Fibroblast of the aortic adventitia (primary cell): ENCODE results near the gene IARS1. TPM values are rescaled to one million over a fixed set of nuclear protein-coding genes. Genes with fewer than 3 reads are reported as not detected.

Experiments used
- DNase-seq: peaks from one replicate; pipeline ENCODE4 v3.0.0-alpha.2; 2010; ENCODE audit warnings: low read depth
- H3K4me3 ChIP-seq: 2 replicates; pipeline ENCODE4 v1.5.1; 2011; ENCODE audit warnings: low read depth, mild to moderate bottlenecking, control low read depth, low read length, moderate library complexity
- CTCF ChIP-seq: IDR thresholded peaks from 2 replicates; pipeline ENCODE4 v1.5.1; 2011; ENCODE audit warnings: mild to moderate bottlenecking, low read length, control low read depth, inconsistent platforms; ENCODE audit not compliant: insufficient read depth
- total RNA-seq: library from RNA; depleted of rRNA; stranded (reverse); fragments of >200 nt; gene quantifications from 2 replicates; pipeline ENCODE4 v1.2.3, GENCODE V29; 2012; ENCODE audit warnings: low replicate concordance

IARS1 gene
- total RNA-seq, 1 donor, result 482 TPM

GRCh38 chr9:92313624-92314012 is 20.1 kb upstream of the IARS1 start:
- TF ChIP-seq CTCF, result no peak
- no peak for DNase-seq
- H3K4me3 ChIP-seq, result no peak overlapping the region

GRCh38 chr9:92312887-92313623 is 19.6 kb upstream of the IARS1 start:
- no peak overlapping the region for H3K4me3 ChIP-seq
- no peak for TF ChIP-seq CTCF
- peak; percentile 39 for DNase-seq

DNA sequence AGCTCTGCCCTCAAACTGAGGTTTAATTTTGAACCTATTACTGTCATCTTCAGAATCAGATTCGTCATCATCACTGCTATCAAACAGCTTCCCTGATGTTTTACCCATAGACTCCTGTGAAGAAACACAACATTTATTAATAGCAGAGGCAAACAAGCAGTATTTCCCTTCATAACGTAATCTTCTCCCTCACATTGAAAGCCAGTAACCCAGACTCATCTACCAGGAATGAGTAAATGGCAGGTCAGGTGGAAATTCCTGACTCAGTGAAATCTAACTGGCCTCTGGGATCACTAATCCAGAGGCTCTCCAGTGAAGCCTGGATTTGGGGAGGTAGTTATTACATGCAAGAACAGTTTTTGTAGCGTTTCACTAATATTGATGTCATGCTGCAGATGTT is 17.1 kb upstream of the IARS1 start:
- TF ChIP-seq CTCF, result no peak

GRCh38 chr9:92308893-92309292 is 15.4 kb upstream of the IARS1 start:
- no peak overlapping the region for H3K4me3 ChIP-seq
- peak; percentile 64 for DNase-seq
- TF ChIP-seq CTCF, result no peak

More for the DNA sequence above, 17.1 kb upstream of the IARS1 start:
- no peak for DNase-seq
- no peak overlapping the region for H3K4me3 ChIP-seq

DNA sequence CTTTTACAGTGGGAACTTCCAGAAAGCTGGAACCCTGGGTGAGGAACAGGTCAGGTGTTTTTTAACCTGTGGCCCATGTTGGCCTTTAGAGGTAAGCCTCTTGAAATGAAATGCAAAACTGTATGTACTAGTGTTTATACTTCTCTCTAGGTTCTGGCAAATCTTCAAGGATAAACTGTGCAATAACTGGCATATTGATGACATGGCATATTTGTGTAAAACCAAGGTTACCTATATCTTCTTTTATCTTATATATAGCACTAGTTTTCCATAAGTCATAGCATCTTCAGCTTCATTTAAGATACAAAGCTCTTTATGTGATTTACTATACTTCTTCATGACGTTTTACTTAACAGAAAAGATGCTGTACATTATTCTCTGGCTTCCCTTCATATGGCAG is 7.4 kb upstream of the IARS1 start:
- DNase-seq, result no peak
- no peak for TF ChIP-seq CTCF
- H3K4me3 ChIP-seq, result no peak overlapping the region

DNA sequence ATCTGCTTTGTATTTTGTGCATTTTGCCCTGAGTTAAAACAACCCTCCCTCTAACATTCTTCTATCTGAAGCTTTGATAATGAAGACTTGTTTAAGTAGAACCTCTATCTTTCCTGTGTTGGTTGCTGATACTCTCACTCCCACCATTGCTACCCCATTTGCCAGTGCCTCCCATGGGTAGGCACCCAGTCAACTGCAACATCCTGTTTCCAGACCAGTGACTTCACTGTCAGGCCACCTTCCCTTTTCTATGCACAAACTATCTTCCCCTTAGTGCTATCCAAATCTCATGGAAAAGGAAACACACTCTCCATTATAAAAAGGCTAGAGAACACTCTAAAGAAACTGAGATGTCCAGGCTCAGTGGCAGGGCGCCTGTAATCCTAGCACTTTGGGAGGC is 5.6 kb upstream of the IARS1 start:
- H3K4me3 ChIP-seq, result no peak overlapping the region
- DNase-seq, result no peak
- no peak for TF ChIP-seq CTCF

DNA sequence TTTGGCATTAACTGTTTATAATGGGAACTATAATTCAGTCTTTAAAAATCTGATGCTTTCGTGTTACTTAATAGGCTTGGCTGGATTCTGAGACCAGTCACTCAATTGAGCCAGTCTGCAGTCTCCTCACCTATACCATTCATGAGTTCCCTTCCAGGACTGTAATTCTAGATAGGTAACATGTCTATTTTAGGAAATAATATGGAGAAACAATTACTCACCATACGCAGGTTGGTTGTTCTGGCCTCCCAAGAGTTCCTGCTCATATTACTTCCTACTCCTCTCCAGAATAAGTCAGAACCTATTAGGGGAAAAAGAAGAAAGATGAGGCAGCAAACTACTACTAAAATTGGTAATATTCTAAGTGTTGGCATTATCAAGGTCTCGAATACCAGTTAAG is 4.5 kb upstream of the IARS1 start:
- TF ChIP-seq CTCF, result no peak
- no peak for DNase-seq
- no peak overlapping the region for H3K4me3 ChIP-seq
